ENCODE results near the gene ATP10B. TPM values are rescaled to one million over a fixed set of nuclear protein-coding genes. Genes with fewer than 3 reads are reported as not detected.

Gene ATP10B
- total RNA-seq, 1 experiment from 2014 or later = 0.35 TPM

DNA sequence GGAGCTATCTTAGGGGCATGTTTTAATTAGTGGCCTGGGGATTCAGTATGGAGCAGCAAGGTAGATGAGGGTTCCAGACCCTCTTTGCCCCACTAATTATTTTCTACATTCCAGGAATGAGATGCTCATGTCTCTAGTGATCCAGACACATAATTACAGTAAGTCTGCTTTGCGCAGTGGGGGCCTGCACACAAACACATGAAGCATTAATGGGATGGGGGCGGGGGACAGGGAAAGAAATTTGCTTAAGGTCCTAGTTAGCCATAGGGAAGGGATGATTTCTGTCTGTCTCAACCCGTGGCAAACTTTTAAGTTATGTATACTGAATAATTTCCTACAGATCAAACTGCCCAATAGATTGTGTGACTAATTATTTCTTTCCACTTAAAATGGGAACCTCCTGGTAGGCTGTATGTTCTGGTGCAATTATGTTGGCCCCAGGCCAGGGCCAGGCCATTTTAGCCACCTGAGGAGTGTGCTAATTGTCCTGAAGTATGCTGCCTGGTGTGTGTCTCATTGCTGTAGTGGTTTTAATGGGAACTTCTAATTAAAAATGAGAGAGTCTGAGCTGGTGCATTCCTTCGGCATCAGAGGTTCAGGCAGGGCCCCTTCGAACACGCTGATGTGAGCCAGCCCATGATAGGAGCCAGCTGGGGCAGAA lies 295.9 kb downstream of the ATP10B start:
- DNase-seq (ENCODE audit: low spot score) = no peak

DNA sequence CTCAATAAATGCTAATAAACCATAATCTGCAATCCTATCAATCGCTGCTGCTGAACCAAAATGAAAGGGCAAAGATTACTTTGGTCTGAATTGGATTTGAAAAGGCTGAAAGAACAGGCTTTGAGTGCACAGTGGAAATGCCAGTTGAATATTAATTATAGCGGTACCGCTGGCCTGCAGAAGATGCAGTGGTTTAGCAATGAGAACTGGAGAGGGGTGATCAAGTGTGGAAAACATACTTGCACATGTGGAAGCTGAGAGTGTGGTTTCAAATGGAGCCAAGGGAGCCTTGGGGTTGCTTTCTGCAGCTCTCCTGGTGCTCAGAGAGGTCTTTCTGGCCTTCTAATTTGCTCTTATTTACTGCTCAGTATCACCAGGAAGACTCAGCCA lies 296.4 kb downstream of the ATP10B start:
- no peak for DNase-seq (ENCODE audit: low spot score)

DNA sequence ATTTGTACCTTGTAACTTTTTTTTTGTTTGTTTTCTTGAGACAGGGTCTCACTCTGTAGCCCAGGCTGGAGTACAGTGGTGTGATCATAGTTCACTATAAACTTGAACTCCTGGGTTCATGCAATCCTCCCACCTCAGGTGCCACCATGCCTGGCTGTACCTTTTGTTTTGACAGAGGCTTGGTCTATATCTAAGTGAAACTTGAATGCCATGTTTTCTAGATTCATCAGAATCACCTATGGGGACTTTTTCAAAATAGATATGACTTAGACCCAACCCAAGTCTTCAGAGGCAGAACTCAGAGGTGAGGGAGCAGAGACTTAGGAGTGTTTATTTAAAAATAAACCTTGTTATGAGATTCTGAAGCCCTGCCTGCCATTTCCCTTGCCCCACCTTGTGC lies 301.9 kb downstream of the ATP10B start:
- DNase-seq (ENCODE audit: low spot score) = no peak

DNA sequence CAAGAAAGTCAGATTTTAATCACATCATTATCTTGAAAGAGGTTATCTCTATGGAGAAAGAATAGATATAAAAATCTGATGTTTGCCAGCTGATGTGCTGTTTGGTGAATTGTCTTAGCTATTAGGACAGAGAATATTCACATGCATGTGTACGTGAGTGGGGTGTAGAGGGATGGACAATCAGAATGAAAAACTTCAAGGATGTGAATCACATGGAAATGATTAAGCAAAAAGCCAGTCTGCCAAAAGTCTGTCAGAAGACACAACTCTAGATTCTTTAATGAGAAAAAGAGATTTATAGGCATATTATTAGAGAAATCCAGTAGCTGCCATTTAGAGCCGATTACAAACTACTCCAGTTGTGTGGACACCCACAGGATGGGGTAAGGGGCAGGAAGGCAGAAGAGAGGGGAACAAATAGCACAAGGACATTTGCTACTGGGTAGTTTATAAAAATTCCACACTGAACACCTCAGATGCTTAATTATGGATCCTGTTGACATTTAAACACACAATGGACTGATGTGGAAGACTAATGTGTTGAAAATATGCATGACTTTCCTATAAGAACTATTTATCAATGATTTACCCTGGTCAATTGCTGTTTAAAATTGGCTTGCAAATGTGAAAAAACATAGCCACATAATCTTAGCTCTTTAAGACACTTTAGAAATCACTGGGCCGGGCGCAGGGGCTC lies 302.9 kb downstream of the ATP10B start:
- DNase-seq (ENCODE audit: low spot score) = no peak

DNA sequence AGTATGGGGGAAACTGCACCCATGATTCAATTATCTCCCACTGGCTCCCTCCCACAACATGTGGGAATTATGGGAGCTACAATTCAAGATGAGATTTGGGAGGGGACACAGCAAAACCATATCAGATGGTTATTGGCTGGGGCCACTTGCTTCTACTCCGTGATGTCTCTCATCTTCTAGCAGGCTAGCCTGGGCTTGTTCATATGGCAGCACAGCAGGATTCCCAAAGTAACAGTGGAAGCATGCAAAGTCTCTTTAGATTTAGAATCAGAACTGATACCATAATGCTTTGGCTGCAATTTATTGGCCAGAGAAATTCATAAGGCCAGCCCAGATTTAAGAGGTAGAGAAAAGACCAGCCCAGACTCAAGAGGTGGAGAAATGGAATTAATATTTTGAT lies 304.1 kb downstream of the ATP10B start:
- DNase-seq (ENCODE audit: low spot score) = no peak

DNA sequence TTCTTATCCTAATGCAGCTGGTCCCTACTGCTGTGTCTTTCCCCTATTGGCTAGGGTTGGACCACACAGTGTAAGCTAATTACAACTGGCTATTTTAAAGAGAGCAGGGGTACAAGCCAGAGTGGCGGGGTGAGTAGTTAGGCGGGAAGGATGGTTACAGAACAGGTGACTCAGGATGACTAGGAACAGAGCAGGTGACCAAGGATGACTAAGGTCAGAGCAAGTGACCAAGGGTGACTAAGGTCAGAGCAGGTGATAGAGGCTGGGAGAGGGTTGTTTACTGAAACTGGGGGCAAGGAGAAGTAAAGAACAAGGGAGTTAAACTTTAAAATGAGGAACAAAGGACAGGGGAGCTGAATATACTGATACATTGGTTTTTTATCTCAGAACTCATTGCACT lies 304.9 kb downstream of the ATP10B start:
- DNase-seq (ENCODE audit: low spot score) = no peak

DNA sequence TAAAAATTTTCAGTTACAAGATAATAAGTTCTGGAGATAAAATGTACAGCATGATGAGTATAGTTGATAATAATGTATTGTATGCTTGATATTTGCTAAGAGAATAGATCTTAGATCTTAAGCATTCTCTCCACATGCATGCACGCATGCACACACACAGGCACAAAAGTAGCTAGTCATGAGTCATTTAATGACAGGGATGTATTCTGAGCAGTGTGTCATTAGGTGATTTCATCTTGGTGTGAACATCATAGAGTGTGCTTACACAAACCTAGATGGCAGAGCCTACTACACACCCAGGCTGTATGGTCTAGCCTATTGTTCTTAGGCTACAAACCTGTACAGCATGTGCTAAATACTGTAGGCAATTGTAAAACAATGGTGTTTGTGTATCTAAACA lies 306.2 kb downstream of the ATP10B start:
- no peak for DNase-seq (ENCODE audit: low spot score)

DNA sequence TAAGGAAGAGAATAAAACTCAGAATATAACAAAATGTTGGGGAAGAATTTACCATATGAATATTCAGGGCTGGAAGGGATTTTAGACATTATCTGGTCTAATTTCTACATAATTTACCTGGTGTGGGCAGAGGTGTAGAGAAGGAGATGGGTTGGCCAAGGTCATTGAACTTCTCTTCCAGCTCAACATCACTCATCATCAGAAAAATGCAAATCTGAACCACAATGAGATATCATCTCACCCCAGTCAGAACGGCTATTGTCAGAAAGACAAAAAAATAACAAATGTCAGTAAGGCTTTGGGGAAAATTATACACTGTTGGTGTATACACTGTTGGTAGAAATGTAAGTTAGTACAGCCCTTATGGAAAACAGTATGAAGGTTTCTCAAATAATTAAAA lies 308.6 kb downstream of the ATP10B start:
- DNase-seq (ENCODE audit: low spot score) = no peak

DNA sequence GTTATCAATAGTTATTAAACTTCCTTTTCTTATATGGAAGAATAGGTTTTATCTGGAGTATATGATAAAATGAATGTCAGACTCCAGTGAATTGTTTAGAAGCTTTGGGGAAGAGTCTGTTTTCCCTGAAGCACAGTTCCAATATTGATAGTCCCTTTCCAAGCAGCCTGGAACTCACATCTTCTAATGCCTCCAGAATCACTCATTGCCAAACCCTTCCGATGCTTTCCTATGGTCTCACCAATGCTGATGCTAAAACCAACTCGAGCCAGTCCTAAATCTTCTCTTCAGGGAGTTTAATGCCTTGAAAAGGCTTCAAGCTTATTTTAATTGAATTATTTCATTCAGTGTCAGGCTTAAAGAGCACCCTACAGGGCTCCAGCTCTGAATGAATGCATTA lies 309.2 kb downstream of the ATP10B start:
- DNase-seq (ENCODE audit: low spot score) = no peak

DNA sequence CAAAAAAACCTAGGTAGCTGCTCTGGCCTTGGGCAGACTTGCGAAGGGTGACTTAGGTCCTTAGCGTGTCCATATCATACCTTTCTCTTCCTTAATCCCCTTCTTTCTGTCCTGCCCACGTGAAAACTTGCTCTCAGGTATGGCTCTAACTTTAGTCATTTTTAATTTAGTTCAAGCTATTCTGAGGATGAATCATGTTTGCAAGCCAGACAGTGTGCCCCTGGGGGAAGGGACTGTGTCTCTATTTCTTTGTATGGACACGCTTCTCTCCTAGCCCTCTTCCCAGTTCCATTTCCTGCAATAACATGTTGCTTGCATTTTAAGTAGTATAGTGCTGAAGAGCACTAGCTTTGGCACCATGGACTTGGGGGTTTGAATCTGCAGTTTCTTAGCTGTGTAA lies 309.7 kb downstream of the ATP10B start:
- DNase-seq (ENCODE audit: low spot score) = no peak

DNA sequence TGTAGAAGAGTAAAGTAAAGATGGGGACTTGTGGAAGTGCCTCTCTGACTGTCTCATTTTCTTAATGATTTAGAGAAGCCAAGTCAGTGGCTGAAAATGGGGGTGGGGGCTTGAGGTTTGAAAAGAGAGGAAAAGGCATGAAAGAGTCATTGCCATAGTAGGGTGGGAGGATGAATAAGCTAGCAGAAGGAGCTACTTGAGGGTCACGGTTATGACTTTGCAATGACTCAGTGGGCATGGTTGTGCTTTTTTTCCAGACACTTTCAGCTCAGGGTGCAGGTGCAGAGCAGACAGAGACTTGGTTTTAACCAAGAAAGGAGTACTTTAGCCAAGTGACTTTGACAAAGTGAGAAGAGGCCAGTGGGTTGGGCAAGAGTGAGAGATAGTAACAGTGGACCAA lies 312.6 kb downstream of the ATP10B start:
- no peak for DNase-seq (ENCODE audit: low spot score)

DNA sequence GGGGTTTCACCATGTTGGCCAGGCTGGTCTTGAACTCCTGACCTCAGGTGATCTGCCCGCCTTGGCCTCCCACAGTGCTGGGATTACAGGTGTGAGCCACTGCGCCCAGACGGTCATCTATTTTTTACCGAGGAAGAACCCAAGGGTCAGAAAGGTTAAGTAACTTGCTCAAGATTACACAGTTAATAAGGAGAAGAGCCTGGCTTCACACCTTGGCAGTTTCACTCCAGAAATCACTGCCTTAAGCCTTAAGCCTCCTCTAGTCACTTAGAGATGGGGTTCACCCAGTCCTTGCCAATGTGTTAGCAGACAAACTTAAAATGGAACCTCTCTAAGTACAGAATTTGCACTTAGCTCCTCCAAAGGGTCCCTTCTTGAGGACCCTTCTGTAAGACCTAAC lies 314.1 kb downstream of the ATP10B start:
- DNase-seq (ENCODE audit: low spot score) = no peak

DNA sequence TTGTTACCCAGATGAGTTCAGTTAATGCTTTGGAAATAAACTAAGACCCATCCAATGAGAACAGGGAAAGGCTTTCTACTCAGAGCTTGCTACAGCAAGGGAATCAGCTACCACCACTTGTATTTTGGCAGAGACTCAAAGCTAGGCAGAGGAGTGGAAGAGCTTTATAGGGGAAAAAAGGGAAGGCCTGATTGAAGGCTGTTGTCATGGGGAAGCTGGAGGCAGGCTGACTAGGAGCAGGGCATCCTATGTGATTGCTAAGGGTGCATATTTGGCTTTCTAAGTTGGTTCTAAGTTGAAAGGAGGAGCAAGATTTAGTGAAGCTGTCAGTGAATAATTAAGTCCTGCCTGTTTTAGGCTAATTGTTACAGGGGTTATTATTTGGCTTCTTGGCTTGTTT lies 314.9 kb downstream of the ATP10B start:
- no peak for DNase-seq (ENCODE audit: low spot score)

DNA sequence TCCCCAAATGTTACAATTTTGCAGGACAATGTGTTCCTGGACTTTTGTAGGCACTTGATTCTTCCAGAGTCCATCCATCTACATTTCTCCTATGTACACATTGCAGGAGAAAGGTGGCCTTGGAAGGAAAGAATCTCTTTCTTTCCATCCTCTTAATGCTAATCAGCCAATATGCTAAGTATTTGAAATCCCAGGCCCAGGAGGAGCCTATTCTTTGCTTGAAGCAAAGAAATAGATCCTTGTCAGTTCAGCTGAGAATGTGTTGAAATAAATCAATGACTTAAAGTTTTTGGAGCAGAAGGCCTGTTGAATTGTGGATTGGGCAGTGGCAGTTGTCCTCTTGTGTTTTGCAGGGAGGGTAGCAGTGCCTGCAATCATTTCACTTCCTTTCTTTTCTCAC lies 317.1 kb downstream of the ATP10B start:
- no peak for DNase-seq (ENCODE audit: low spot score)

DNA sequence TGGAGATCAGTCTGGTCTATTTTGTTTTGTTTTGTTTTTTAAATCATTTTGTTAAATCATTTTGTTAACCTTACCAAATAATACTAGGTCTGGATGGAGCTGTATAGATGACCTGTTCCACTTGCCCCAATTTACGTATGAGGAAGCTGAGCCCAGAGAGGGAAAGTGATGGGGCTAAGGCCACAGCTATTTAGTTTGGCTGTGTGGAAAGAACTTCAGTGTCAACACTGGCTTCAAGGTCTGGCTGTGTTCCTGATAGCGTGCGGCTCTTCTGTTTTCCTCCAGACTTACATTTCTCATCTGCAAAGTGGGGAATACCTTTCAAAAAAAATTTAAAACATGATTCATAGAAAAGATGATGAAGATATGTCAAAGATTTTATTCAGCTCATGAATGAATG lies 317.9 kb downstream of the ATP10B start:
- DNase-seq (ENCODE audit: low spot score) = no peak

DNA sequence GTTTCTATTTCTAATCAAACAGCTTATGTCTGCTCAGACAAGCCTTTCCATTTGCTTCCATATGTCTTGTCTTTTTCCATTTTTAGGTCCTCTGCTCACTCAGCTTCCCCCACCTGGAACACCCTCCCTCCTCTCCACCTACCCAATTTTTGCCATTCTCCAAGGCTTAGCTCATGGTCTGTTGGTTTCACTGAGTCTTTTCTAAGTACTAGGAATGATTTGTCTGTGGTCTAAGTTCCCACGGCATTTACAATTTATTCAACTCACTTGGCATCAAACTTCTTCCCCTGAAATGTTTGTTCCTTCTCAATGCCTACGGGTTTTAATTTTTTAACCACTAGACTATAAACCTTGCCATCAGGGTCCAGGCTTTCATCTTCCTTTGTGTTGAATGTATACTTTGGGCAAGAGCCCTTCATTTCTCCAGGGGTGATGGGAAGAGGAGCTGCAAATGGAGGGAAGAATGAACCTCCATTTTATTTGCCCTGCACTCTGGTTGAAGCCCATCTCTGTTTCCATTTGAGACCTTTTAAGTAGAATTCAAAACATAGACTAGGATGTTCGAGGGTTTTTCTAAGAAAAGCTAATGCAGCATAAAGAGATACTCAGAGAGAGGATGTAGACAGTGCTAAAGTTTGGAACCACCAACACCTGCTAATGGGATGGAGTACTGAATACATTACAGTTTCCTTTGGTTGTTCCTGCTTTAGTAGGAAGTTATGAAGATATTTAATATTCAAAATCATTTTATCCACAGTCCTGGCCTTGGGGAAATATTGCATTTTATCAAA lies 326.3 kb downstream of the ATP10B start:
- DNase-seq (ENCODE audit: low spot score) = no peak

DNA sequence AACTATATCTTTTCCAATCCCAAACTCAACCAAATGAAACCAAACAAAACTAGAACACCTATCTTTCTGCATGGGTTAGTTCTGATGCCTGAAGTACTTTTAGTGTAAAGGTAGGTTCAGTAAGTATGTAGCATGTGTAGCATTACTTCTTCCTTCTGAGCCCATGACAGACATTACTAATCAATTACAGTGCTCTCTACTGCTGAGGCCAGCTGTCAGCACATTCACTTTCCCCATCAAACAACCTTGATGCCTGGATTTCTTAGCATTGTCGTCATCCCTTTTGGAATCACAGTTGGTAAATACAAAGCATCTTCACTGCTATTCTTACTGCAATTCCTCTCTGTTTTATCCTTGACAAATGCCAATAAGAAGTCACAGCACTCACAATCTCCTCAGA lies 327.2 kb downstream of the ATP10B start:
- DNase-seq (ENCODE audit: low spot score) = no peak

DNA sequence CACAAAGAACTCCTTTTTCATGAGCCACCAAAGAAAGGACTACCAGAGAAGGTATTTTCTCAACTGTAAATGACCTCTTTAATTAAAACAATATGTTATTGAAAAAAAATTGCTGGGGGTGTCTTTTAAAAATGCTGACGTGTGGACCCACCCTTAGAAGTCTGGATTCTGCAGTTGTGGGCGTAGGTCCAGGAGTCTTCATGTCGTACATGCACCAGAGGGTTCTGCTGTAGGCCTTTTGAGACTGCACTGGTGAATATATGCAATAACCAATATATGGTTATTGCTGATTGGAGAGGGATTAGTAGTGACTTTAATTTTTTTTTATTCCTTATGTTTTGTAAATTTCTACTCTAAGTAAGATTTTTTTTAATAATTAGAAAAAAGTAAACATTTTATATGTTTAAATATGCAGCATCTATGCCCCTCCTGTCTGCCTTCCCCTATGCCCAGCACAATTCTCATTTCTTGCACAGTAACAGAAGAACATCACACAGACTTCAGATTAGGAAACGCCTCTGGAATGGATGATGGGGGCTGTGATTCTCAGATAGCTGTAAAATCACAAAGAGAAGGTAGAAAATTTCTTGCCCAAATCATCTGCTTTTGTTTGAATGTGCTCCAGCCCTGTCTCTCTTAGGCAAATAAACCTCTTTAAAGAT lies 328.4 kb downstream of the ATP10B start:
- no peak for DNase-seq (ENCODE audit: low spot score)

DNA sequence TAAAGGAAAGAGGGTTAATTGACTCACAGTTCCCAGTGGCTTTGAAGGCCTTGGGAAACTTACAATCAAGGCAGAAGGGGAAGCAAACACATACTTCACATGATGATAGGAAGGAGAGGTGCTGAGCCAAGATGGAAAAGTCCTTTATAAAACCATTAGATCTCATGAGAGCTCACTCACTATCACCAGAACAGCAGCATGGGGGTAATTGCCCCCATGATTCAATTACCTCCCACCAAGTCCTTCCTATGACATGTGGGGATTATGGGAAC lies 330.7 kb downstream of the ATP10B start:
- no peak for DNase-seq (ENCODE audit: low spot score)

DNA sequence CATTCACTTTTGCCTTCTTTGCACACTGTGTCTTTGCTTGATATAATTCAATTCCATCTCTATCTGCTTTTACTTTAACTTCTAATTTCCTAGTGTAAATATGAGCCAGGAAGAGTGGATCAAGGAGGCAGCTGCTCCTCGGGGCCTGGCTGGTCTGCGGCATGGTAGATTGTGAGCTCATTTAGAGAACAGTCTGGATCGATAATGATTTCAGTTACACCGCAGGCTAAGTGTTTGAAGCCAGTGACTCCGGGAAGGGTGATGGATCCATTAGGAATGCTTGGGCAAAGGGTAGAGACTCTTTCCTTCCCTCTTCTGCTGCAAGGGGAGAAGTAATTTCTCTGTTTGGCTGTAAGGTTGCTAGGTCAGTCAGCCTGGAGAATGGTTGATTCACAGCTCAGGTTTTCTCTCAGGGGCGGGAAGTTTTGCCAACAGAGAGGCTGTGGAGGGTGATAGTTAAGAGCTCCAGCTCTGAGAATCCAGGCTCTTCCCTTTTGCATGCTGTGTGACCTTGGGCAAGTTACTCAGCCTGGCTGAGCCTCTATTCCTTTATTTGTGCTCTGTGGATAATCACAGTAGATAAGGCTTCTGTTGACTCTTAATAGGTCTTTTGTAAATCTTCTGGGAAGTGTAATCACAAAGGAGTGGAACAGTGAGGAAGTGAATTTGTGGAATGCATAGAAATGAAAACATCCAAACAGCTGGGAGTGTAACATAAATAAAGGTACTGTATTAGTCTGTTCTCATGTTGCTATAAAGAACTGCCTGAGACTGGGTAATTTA lies 331.2 kb downstream of the ATP10B start:
- peak; percentile 37 for DNase-seq (ENCODE audit: low spot score)

DNA sequence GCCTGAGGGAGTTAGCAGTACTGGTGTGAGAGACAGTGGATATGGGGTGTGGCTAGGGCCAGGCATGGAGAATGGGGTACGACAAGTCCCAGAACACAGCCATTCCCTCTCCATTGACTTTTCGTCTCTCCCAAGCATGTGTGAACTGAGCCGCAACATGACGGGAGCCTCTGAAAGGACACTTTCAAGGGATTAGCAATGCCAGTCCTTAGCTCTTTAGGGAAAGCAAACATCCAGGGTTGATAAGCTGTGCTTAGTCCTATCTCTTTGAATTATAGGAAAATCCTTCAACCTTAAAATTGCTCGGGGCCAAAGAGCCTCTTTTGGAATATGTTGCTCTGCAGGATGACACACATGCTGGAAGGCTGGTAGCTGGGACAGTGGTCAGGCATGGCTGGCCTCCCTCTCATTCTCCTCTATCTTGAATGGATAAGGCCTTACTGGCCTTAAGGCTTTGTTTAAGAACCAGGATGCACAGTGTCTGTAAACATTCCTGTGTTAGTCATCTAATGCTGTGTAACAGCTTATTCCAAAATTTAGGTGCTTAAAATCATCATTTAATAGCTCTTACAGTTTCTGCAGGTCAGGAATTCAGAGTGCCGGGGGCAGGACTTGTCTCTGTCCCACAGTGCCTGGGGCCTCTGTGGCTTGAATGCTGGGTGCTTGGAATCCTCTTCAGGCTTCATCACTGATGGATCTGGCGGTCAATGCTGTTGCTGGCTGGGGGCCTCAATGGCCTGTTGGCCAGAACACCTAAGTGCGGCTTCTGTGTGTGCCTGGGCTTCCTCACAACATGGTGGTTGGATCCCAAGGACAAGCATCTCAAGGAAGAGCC lies 335.1 kb downstream of the ATP10B start:
- DNase-seq (ENCODE audit: low spot score) = no peak

Data from H4 (cell line).